C4-2B (cell line): ENCODE measurements around the gene FAM149A.

Source experiments
- H3K27ac ChIP-seq: fragments of 450-650 bp; 2 replicates; pipeline ENCODE4 v1.5.1; 2017
- CTCF ChIP-seq: fragments of 450-650 bp; conservative IDR thresholded peaks from 2 replicates; pipeline ENCODE4 v1.5.1; 2017; ENCODE audit warnings: mild to moderate bottlenecking
- ZFX ChIP-seq: fragments of 450-650 bp; IDR thresholded peaks from 2 replicates; pipeline ENCODE4 v1.6.1; 2017

FAM149A gene

DNA sequence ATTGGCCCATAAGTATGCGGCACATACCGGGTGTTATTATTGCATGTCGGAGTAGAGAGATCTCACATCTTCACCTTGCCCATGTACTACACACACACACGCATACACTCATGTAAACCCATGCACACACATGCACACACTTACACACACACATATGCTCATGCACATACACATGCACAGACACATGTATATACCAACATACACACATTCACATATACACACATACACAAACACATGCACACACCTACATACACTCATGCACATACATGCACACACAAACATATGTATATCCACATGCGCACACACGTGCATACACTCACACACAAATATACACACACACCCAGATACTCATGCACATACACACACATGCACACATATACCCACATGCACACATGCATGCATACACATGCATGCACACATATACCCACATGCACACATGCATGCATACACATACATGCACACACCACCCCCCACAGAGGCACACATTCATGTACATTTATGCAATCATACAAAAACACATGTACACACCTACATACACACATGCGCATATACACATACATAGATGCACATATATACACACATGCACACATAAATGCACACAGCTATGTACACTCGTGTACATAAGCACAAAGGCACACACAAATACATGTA, 98.1 kb downstream of the FAM149A start:
- peak overlapping the region; percentile 83 for H3K27ac ChIP-seq
- TF ChIP-seq CTCF (no peak), ZFX (no peak)

DNA sequence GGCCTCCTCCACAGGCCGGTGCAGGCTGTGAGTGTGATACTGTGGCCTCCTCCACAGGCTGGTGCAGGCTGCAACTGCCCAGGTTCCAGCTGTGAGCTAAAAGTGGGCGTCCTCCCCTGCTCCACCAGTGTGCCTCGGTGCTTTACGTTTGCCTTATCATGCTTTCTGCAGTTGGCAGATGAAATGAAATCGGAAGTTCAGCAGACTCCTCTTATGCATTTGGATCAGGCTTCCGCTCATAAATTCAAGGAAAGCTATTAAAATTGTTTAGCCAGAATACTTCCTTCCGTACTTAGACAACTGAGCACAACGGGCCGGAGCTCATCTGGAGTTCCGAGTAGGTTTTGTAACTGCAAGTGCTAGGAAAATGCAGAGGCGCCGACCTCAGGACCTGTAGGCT, 98.9 kb downstream of the FAM149A start:
- H3K27ac ChIP-seq: peak overlapping the region; percentile 83
- TF ChIP-seq CTCF: no peak
- no peak for TF ChIP-seq ZFX

DNA sequence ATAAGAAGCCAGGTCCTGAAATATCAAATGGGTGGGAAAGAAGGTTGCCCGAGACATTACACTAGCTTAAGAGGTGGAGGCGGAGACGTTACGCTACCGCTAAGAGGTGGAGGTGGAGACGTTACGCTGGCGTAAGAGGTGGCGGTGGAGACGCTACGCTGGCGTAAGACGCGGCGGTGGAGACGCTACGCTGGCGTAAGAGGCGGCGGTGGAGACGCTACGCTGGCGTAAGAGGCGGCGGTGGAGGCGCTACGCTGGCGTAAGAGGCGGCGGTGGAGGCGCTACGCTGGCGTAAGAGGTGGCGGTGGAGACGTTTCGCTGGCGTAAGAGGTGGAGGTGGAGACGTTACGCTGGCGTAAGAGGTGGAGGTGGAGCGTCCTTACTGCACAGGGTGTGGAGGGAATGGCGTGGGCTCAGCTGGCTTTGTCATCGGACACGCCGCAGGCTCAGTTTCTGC, 99.6 kb downstream of the FAM149A start:
- TF ChIP-seq ZFX (no peak), CTCF (no peak)
- H3K27ac ChIP-seq: peak overlapping the region; percentile 83

DNA sequence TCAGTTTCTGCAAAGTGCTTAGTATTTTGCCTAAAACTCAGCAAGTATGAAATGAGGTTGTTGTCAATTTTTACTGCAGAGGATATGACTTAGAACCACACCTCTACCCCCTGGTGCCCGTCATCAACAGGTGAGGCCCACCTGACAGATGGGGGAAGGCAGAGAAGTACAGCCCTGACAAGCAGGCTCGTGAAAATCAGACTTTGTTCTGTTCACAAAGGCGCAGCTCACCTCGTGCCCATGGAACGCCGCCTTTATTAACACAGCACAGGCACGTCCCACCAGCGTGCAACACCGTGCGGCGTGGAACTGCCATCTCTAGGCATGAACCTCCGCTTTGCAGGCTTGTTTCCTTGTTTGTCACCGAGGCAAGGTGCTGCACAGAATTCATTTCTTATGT, 100.2 kb downstream of the FAM149A start:
- peak overlapping the region; percentile 83 for H3K27ac ChIP-seq
- TF ChIP-seq CTCF (no peak), ZFX (no peak)

- H3K27ac ChIP-seq: peak overlapping the region; percentile 83
- TF ChIP-seq ZFX (no peak), CTCF (no peak)
These were observed 100.7 kb downstream of the FAM149A start for GRCh38 chr4:186205156-186205555.

- TF ChIP-seq CTCF: no peak
- TF ChIP-seq ZFX: no peak
- no peak overlapping the region for H3K27ac ChIP-seq
These were observed 112.0 kb downstream of the FAM149A start for GRCh38 chr4:186216465-186217024.

DNA sequence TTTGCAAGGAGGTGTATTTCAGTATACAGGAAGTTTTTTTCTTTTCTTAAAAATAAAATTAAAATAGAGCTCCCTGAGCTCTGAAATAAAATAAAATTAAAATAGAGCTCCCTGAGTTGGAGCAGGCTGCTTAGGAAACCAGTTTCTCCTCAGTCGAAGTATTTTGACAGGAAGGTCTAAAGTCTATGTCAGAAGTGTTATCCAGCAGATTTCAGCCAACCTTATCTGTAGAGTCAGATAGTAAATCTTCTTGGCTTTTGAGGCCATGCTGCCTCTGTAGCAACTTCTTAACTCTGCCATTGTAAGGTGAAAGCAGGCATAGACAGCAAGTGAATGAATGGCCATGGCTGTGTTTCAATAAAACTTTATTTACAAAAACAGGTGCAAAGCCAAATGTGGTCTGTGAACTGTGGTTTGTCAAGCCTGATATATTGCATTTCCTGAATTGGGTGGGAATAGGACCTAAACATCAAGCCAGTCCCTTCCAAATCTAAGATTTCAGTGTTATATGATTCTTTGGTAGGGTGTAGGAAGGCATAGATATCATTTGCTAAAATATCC, 113.3 kb downstream of the FAM149A start:
- TF ChIP-seq CTCF (no peak), ZFX (no peak)
- H3K27ac ChIP-seq: no peak overlapping the region
